Measurements from ENCODE around the gene ATXN7. TPM values are rescaled to one million over a fixed set of nuclear protein-coding genes. Genes with fewer than 3 reads are reported as not detected.

Gene ATXN7
- total RNA-seq, 4 donors from 2014 or later: 44.8 to 113 (median 51.0) TPM

DNA sequence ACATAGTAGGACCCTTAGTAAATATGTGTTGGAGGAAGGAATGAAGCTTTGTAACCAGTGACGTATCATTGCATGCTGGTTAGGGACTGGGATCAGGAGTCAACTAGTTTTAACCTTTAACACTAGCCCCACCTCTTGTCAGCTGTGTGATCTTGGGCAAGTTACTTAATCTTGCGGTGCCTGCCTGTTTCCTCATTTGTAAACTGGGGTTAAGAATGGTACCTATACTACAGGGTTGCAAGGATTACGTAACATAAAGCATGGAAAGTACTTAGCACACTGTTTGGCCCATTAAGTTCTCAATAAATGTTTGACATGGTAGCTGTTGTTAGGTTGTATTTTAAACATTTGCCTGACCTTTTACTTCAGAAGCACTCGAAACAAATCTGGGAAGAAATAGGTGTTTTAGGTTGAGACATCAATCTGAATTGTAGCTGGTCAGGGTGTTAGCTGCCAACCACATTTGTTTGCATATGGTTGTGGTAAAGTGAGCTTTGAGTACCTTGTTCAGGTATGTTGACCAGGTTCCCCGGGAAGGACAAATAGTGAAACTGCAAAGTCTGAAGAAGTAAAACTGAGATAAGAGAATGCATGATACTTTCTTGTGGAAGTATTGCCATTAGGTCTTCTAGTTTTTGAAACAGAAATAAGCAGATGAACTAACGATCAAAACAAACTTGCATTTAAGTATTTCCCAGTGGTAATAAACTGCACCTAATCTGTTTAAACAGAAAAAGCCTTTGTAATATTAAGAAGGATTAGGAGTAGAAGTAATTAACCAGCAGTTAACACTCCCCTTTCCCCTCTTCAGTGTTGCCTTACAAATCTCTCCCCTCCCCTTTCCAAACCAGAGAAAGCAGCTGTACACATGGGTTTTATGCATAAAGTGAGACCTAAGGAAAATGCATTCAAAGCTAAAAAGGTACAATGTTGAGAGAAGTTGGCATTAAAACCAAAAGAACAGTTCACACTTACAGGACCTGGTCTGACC lies 74.3 kb downstream of the ATXN7 start:
- in situ Hi-C loops (cut with MboI; ENCODE audit: low pct_ligation_motif_present in 1 of 4, low pct_unique_long_range_greater_than_20kb in 1 of 4, low sequenced_read_pairs in 3 of 4): no loop called here
- H3K27me3 ChIP-seq: no peaks in the 10 kb centered on the region
- peak; percentile 30 for DNase-seq
- TF ChIP-seq, protein P1, sequence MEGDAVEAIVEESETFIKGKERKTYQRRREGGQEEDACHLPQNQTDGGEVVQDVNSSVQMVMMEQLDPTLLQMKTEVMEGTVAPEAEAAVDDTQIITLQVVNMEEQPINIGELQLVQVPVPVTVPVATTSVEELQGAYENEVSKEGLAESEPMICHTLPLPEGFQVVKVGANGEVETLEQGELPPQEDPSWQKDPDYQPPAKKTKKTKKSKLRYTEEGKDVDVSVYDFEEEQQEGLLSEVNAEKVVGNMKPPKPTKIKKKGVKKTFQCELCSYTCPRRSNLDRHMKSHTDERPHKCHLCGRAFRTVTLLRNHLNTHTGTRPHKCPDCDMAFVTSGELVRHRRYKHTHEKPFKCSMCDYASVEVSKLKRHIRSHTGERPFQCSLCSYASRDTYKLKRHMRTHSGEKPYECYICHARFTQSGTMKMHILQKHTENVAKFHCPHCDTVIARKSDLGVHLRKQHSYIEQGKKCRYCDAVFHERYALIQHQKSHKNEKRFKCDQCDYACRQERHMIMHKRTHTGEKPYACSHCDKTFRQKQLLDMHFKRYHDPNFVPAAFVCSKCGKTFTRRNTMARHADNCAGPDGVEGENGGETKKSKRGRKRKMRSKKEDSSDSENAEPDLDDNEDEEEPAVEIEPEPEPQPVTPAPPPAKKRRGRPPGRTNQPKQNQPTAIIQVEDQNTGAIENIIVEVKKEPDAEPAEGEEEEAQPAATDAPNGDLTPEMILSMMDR (IDR thresholded peaks at IDR 0.05): no peak
- no peak for TF ChIP-seq POLR2A (IDR thresholded peaks at IDR 0.05)
- TF ChIP-seq POLR2AphosphoS5 (IDR thresholded peaks at IDR 0.05): no peak
- no peak overlapping the region for H3K4me3 ChIP-seq
- H3K36me3 ChIP-seq: no peaks in the 10 kb centered on the region
- 32 to 49% methylated on average over 4 to 6 of the region's 6 CpGs for WGBS, 2 donors (ENCODE audit: low coverage in 1 of 2)
- H3K4me1 ChIP-seq: peaks cover 9 to 44% (median 26%) of the 10 kb centered on the region in 4 donors
- H3K27ac ChIP-seq: peak overlapping the region; percentile 3 to 39 (median 26)
- no peaks in the 10 kb centered on the region for H3K9me3 ChIP-seq
- intact Hi-C loops (cut with DNase I; ENCODE audit: low total_unique reads): no loop called here

DNA sequence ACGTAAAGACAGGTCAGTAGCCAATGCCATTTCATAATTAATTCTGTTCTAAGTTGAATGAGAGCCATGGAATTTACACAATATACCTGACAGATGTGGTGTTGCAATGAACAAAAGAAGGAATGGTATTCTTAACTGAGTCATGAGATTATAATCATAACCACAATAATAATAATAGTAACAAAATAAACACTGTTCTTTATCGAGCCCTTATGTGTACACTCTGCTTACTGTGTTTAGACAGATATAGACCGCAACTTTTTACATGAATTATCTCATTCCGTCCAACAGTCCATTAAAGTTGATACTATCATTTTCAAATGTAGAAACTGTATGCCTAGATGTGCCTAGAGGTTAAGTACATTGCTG lies 76.7 kb downstream of the ATXN7 start:
- WGBS, 2 donors (ENCODE audit: low coverage in 1 of 2): 75 to 83% methylated on average over 4 of the region's 4 CpGs
- in situ Hi-C loops (cut with MboI; ENCODE audit: low pct_ligation_motif_present in 1 of 4, low pct_unique_long_range_greater_than_20kb in 1 of 4, low sequenced_read_pairs in 3 of 4): no loop called here
- H3K27me3 ChIP-seq: no peaks in the 10 kb centered on the region
- no peak overlapping the region for H3K4me3 ChIP-seq
- no peaks in the 10 kb centered on the region for H3K9me3 ChIP-seq
- no peak overlapping the region for H3K27ac ChIP-seq
- H3K4me1 ChIP-seq: peaks cover 5 to 32% (median 25%) of the 10 kb centered on the region in 4 donors
- no peaks in the 10 kb centered on the region for H3K36me3 ChIP-seq
- no peak for DNase-seq
- no peak for TF ChIP-seq POLR2A (IDR thresholded peaks at IDR 0.05)
- TF ChIP-seq POLR2AphosphoS5 (IDR thresholded peaks at IDR 0.05): no peak
- no peak for TF ChIP-seq EP300 (IDR thresholded peaks at IDR 0.05; ENCODE audit: low read depth)
- TF ChIP-seq, protein P1 (IDR thresholded peaks at IDR 0.05): no peak
- intact Hi-C loops (cut with DNase I; ENCODE audit: low total_unique reads): no loop called here

GRCh38 chr3:63942528-63942927 lies 78.9 kb downstream of the ATXN7 start:
- in situ Hi-C loops (cut with MboI; ENCODE audit: low pct_ligation_motif_present in 1 of 4, low pct_unique_long_range_greater_than_20kb in 1 of 4, low sequenced_read_pairs in 3 of 4) (no loop called here), intact Hi-C loops (cut with DNase I; ENCODE audit: low total_unique reads) (no loop called here)
- H3K4me3 ChIP-seq: no peak overlapping the region
- no peaks in the 10 kb centered on the region for H3K27me3 ChIP-seq
- no peak for DNase-seq
- H3K36me3 ChIP-seq: no peaks in the 10 kb centered on the region
- peaks cover 5 to 32% (median 17%) of the 10 kb centered on the region in 4 donors for H3K4me1 ChIP-seq
- TF ChIP-seq EP300 (IDR thresholded peaks at IDR 0.05; ENCODE audit: low read depth) (no peak), POLR2AphosphoS5 (IDR thresholded peaks at IDR 0.05) (no peak), POLR2A (IDR thresholded peaks at IDR 0.05) (no peak)
- TF ChIP-seq, protein P1 (IDR thresholded peaks at IDR 0.05): no peak
- H3K9me3 ChIP-seq: no peaks in the 10 kb centered on the region
- no peak overlapping the region for H3K27ac ChIP-seq

DNA sequence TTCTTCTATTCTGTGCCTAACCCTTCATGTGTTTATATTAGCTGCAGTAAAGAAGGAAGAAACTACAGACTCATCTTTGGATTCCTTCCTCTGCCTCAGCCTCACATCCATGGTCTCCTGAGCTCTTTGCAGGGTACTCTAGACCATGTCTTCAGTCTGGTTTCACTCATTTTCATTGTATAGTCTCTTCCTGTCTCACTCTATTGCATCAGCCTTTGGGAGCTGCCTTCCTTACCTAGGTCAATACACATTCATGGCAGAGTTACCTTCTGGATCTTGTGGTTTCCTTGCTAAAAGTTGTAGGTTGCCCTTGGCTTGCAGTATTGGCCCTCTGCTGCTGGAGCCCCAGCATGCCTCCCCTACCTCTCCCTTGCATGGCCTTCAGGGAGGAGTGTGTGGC lies 80.0 kb downstream of the ATXN7 start:
- H3K4me3 ChIP-seq: no peak overlapping the region
- no peaks in the 10 kb centered on the region for H3K36me3 ChIP-seq
- no peak overlapping the region for H3K27ac ChIP-seq
- DNase-seq: no peak
- no peak for TF ChIP-seq POLR2AphosphoS5 (IDR thresholded peaks at IDR 0.05)
- TF ChIP-seq, protein P1 (IDR thresholded peaks at IDR 0.05): no peak
- no peak for TF ChIP-seq EP300 (IDR thresholded peaks at IDR 0.05; ENCODE audit: low read depth)
- TF ChIP-seq POLR2A (IDR thresholded peaks at IDR 0.05): no peak
- H3K9me3 ChIP-seq: no peaks in the 10 kb centered on the region
- peaks cover 5 to 21% (median 8%) of the 10 kb centered on the region in 4 donors for H3K4me1 ChIP-seq
- no peaks in the 10 kb centered on the region for H3K27me3 ChIP-seq
- in situ Hi-C loops (cut with MboI; ENCODE audit: low pct_ligation_motif_present in 1 of 4, low pct_unique_long_range_greater_than_20kb in 1 of 4, low sequenced_read_pairs in 3 of 4) (no loop called here), intact Hi-C loops (cut with DNase I; ENCODE audit: low total_unique reads) (no loop called here)
